Smooth muscle cell (in vitro differentiated cells): ENCODE measurements around the gene TMEM131L. TPM values are rescaled to one million over a fixed set of nuclear protein-coding genes. Genes with fewer than 3 reads are reported as not detected.

Experiments used
- DNase-seq: peaks from one replicate; lab custom pipeline; 2025; ENCODE audit not compliant: unreplicated experiment; lab: John Stamatoyannopoulos, UW
- H2AFZ ChIP-seq: fragments of 200-600 bp; sonication (generic); 2 replicates; pipeline ENCODE4 v1.6.0; 2016; ENCODE audit warnings: antibody characterized with exemption, low read depth, mild to moderate bottlenecking
- H3F3A ChIP-seq: fragments of 200-600 bp; sonication (generic); 2 replicates; pipeline ENCODE4 v1.6.0; 2017; ENCODE audit warnings: antibody characterized with exemption, low read depth
- H3K27ac ChIP-seq: fragments of 200-600 bp; sonication (generic); 2 replicates; pipeline ENCODE4 v1.5.1; 2016; ENCODE audit warnings: low read depth, mild to moderate bottlenecking
- H3K27me3 ChIP-seq: fragments of 200-600 bp; sonication (generic); 2 replicates; pipeline ENCODE4 v1.6.1; 2016; ENCODE audit warnings: low read depth, mild to moderate bottlenecking
- H3K36me3 ChIP-seq: fragments of 200-600 bp; sonication (generic); 2 replicates; pipeline ENCODE4 v1.5.1; 2016; ENCODE audit warnings: low read depth
- H3K4me1 ChIP-seq: fragments of 200-600 bp; sonication (generic); 2 replicates; pipeline ENCODE4 v1.5.1; 2016; ENCODE audit warnings: low read depth
- H3K4me2 ChIP-seq: fragments of 200-600 bp; sonication (generic); 2 replicates; pipeline ENCODE4 v1.6.0; 2016; ENCODE audit warnings: mild to moderate bottlenecking
- H3K4me3 ChIP-seq: fragments of 200-600 bp; sonication (generic); 2 replicates; pipeline ENCODE4 v1.5.1; 2016; ENCODE audit warnings: mild to moderate bottlenecking
- H3K79me2 ChIP-seq: fragments of 200-600 bp; sonication (generic); 2 replicates; pipeline ENCODE4 v1.6.0; 2016; ENCODE audit warnings: low read depth, mild to moderate bottlenecking
- H3K9ac ChIP-seq: fragments of 200-600 bp; sonication (generic); 2 replicates; pipeline ENCODE4 v1.6.0; 2016; ENCODE audit warnings: low read depth
- H3K9me3 ChIP-seq: fragments of 200-600 bp; sonication (generic); replicated peaks from 2 replicates; pipeline ENCODE4 v1.5.1; 2016; ENCODE audit warnings: low read depth
- H4K20me1 ChIP-seq: fragments of 200-600 bp; sonication (generic); 2 replicates; pipeline ENCODE4 v1.6.0; 2016; ENCODE audit warnings: low read depth
- WGBS: methylation state at CpG from one replicate; pipeline ENCODE4 v1.1.7; 2016; ENCODE audit warnings: low lambda C conversion rate; 5-methylcytosine and 5-hydroxymethylcytosine counted together
- polyA plus RNA-seq: library from polyadenylated mRNA; unstranded; fragments of >200 nt; fragmentation: Nextera tagmentation; extraction: Ambion mirVana; gene quantifications from 2 replicates; pipeline ENCODE4 v1.2.1, GENCODE V29; 2016
- total RNA-seq: library from RNA; depleted of rRNA; stranded (reverse); fragments of >200 nt; gene quantifications from 2 replicates; pipeline ENCODE4 v1.2.3, GENCODE V29; 2014
- TF ChIP-seq, protein P1 (sequence below): fragments of 200-600 bp; sonication (generic); IDR thresholded peaks from 2 replicates; pipeline ENCODE4 v1.5.1; 2017; ENCODE audit warnings: borderline replicate concordance, mild to moderate bottlenecking, antibody characterized with exemption; ENCODE audit not compliant: insufficient read depth, poor library complexity, severe bottlenecking

Gene TMEM131L
- total and polyA plus RNA-seq, 2 experiments from 2014 or later, result 4.3 to 6.7 TPM

GRCh38 chr4:153490985-153491483, 24.9 kb downstream of the TMEM131L start:
- H3K4me3 ChIP-seq, result no peak overlapping the region
- H3K27me3 ChIP-seq, result no peaks in the 10 kb centered on the region
- H3K4me2 ChIP-seq, result no peak overlapping the region
- 88% methylated on average over 8 of the region's 8 CpGs for WGBS
- no peak overlapping the region for H3K9ac ChIP-seq
- H2AFZ ChIP-seq, result no peak overlapping the region
- no peaks in the 10 kb centered on the region for H3K9me3 ChIP-seq
- H3K27ac ChIP-seq, result no peak overlapping the region
- no peaks in the 10 kb centered on the region for H3K36me3 ChIP-seq
- no peak for DNase-seq
- H4K20me1 ChIP-seq, result no peaks in the 10 kb centered on the region
- TF ChIP-seq, protein P1, sequence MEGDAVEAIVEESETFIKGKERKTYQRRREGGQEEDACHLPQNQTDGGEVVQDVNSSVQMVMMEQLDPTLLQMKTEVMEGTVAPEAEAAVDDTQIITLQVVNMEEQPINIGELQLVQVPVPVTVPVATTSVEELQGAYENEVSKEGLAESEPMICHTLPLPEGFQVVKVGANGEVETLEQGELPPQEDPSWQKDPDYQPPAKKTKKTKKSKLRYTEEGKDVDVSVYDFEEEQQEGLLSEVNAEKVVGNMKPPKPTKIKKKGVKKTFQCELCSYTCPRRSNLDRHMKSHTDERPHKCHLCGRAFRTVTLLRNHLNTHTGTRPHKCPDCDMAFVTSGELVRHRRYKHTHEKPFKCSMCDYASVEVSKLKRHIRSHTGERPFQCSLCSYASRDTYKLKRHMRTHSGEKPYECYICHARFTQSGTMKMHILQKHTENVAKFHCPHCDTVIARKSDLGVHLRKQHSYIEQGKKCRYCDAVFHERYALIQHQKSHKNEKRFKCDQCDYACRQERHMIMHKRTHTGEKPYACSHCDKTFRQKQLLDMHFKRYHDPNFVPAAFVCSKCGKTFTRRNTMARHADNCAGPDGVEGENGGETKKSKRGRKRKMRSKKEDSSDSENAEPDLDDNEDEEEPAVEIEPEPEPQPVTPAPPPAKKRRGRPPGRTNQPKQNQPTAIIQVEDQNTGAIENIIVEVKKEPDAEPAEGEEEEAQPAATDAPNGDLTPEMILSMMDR, result no peak
- H3K79me2 ChIP-seq, result no peaks in the 10 kb centered on the region
- peaks cover 20% of the 10 kb centered on the region for H3K4me1 ChIP-seq
- peaks cover 1% of the 10 kb centered on the region for H3F3A ChIP-seq

DNA sequence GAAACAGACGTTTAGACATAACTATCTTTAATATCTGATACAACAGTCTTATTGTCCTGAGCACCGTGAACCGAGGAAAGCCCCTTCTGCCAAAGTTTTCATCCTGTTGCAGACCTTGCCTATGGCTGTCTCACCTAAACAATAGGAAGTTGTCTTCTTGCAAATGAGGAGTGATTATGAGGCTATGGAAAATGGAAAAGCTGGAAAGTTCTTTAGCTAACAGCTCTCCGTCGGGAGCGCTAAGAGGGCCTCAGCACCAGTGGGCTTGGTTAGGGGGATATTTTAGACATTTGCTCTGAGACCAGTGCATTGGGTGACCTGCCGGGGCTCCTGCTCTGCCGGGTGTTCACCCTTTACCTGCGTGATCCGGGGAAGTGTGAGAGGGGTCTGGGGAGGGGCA, 28.4 kb downstream of the TMEM131L start:
- Histone ChIP-seq H3K27ac (no peak overlapping the region), H3F3A (no peaks in the 10 kb centered on the region), H3K9me3 (no peaks in the 10 kb centered on the region), H3K4me3 (no peak overlapping the region), H2AFZ (no peak overlapping the region), H3K4me1 (peaks cover 20% of the 10 kb centered on the region), H3K9ac (no peak overlapping the region), H4K20me1 (no peaks in the 10 kb centered on the region), H3K4me2 (no peak overlapping the region), H3K79me2 (no peaks in the 10 kb centered on the region), H3K27me3 (no peaks in the 10 kb centered on the region), H3K36me3 (no peaks in the 10 kb centered on the region)
- 79% methylated on average over 10 of the region's 10 CpGs for WGBS
- TF ChIP-seq, protein P1, result no peak
- DNase-seq, result no peak

DNA sequence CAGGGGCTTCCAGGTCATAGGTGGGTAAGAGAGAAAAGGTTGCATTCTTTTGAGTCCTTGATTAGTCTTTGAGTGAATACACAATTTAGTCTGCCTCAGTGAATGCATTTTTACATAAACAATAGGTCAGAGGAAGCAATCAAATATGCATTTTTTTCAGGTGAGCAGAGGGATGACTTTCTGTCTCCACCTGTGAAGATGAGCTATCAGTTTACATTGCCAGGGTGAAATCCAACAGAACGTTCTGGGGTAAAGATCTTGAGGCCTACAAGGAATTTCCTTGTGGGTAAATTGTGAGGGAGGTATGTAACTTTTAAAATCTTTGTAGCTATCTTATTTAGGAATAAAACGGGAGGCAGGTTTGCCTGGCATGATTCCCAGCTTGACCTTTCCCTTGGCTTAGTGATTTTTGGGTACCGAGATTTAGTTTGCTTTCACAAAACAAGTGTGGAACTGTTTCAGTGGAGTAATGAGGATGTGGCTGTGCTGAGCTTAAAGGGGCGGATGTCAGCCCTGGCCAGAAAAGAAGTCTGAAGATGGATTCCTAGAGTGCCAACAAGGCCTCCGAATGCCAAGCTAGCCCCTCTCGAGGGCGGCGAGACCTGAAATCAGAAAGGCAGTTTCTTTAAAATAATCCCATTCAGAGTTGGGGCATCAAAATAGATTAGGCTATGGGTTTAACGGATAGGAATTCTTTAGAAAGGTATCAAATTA, 29.5 kb downstream of the TMEM131L start:
- Histone ChIP-seq H3K9ac (no peak overlapping the region), H3K4me3 (no peak overlapping the region), H4K20me1 (no peaks in the 10 kb centered on the region), H3K4me2 (no peak overlapping the region), H3K27ac (no peak overlapping the region), H3K36me3 (no peaks in the 10 kb centered on the region), H3F3A (no peaks in the 10 kb centered on the region), H3K9me3 (no peaks in the 10 kb centered on the region), H3K27me3 (no peaks in the 10 kb centered on the region), H3K79me2 (peaks cover 2% of the 10 kb centered on the region), H2AFZ (no peak overlapping the region), H3K4me1 (peaks cover 12% of the 10 kb centered on the region)
- no peak for DNase-seq
- TF ChIP-seq, protein P1, result no peak
- whole genome bisulfite sequencing, result 82% methylated on average over 9 of the region's 9 CpGs

DNA sequence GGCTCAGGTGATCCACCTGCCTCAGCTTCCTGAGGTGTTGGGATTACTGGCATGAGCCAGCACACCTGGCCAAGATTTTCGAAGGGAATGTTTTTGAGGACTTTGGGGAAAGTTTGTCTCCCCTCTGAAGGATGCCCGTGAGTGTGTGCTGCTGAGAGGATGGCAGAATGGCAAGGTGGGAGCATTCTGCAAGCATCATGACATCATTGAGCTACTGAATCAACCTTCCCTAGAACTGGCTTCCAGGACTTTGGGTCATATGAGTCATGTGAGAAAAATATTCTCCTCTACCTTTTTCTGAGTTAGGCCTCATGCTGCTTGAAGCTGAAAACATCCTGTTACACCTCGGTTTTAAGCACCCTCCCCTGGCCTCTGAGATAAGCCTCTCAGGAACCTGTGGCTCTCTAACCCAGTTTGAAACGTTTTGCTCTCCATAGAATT, 31.0 kb downstream of the TMEM131L start:
- 53% methylated on average over 4 of the region's 4 CpGs for WGBS
- H3K36me3 ChIP-seq, result no peaks in the 10 kb centered on the region
- H4K20me1 ChIP-seq, result no peaks in the 10 kb centered on the region
- no peaks in the 10 kb centered on the region for H3K27me3 ChIP-seq
- H3K9me3 ChIP-seq, result no peaks in the 10 kb centered on the region
- H3F3A ChIP-seq, result no peaks in the 10 kb centered on the region
- no peak overlapping the region for H3K9ac ChIP-seq
- peak overlapping the region; percentile 50 for H3K27ac ChIP-seq
- no peak overlapping the region for H2AFZ ChIP-seq
- H3K4me1 ChIP-seq, result peaks cover 12% of the 10 kb centered on the region
- TF ChIP-seq, protein P1, result no peak
- no peak for DNase-seq
- peak overlapping the region; percentile 46 for H3K4me2 ChIP-seq
- H3K79me2 ChIP-seq, result peaks cover 3% of the 10 kb centered on the region
- no peak overlapping the region for H3K4me3 ChIP-seq
